ENCODE data around the gene JAK2. TPM values are rescaled to one million over a fixed set of nuclear protein-coding genes. Genes with fewer than 3 reads are reported as not detected.

JAK2 gene
- total RNA-seq, 1 experiment from 2014 or later, result 3.3 TPM

DNA sequence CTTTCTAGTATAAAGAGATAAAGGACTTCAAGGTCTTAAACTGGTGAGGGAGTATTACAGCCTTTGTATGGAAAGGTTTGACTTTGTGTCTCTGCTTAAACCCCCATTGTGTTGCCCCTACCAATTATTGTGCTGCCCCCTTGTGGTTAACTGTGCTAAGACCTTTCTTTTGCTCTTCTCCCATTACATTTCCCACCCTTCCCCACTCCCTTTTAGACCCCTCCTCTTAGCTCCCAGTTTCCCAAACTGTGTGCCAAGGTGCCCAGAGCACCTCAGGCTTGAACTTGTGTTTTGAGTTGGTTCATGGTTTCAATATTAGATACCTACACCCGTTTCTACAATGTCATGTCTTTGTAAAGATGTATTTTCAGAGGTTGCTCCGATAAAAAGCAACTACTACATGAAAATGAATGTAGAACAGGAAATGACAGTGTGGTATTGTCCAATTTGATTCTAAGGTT lies 2.9 kb downstream of the JAK2 start:
- H3K4me1 Mint-ChIP-seq, result peaks cover 16% of the 10 kb centered on the region
- H3K27ac Mint-ChIP-seq, result no peak overlapping the region
- H3K27me3 Mint-ChIP-seq (ENCODE audit: low read depth), result peaks cover 17% of the 10 kb centered on the region
- H3K36me3 Mint-ChIP-seq, result peaks cover 13% of the 10 kb centered on the region
- ChIA-PET CTCF (interaction anchor here (0.6 to 1.8 kb wide), 13 partner anchors 10 to 612 kb away, joined by 3 to 14 read pairs (median 3); no protein-coding TSS in a partner anchor), POLR2A (interaction anchor here (0.6 kb wide), 1 partner anchor 661 kb away, joined by 3 read pairs; no protein-coding TSS in a partner anchor)
- DNase-seq (ENCODE audit: low spot score) (peak; percentile 55), ATAC-seq (peak; percentile 11)
- TF ChIP-seq CTCF (IDR thresholded peaks at IDR 0.05), result peak; percentile 63
- no peak for TF ChIP-seq PRDM15 (CRISPR knock-in tag; IDR thresholded peaks at IDR 0.05)
- TF ChIP-seq ZNF219 (CRISPR knock-in tag; IDR thresholded peaks at IDR 0.05; ENCODE audit: borderline replicate concordance), result no peak
- TF ChIP-seq E2F5 (CRISPR knock-in tag; IDR thresholded peaks at IDR 0.05), result no peak
- TF ChIP-seq KAT7 (CRISPR knock-in tag; IDR thresholded peaks at IDR 0.05; ENCODE audit: borderline replicate concordance), result no peak
- TF ChIP-seq ZNF263 (CRISPR knock-in tag; IDR thresholded peaks at IDR 0.05; ENCODE audit: low read depth), result no peak
- no peak for TF ChIP-seq CREB1 (CRISPR knock-in tag; IDR thresholded peaks at IDR 0.05)
- no peak overlapping the region for H3K4me3 Mint-ChIP-seq
- H3K9me3 Mint-ChIP-seq, result peaks cover 13% of the 10 kb centered on the region

- no peak for TF ChIP-seq ATF1 (CRISPR knock-in tag; IDR thresholded peaks at IDR 0.05)
- TF ChIP-seq GTF2I (CRISPR knock-in tag; conservative IDR thresholded peaks at IDR 0.05), result no peak
- TF ChIP-seq, protein P1, sequence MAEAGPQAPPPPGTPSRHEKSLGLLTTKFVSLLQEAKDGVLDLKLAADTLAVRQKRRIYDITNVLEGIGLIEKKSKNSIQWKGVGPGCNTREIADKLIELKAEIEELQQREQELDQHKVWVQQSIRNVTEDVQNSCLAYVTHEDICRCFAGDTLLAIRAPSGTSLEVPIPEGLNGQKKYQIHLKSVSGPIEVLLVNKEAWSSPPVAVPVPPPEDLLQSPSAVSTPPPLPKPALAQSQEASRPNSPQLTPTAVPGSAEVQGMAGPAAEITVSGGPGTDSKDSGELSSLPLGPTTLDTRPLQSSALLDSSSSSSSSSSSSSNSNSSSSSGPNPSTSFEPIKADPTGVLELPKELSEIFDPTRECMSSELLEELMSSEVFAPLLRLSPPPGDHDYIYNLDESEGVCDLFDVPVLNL (CRISPR knock-in tag; IDR thresholded peaks at IDR 0.05; ENCODE audit: borderline replicate concordance, low read depth), result no peak
- no peak for TF ChIP-seq JUN (CRISPR knock-in tag; IDR thresholded peaks at IDR 0.05)
- no peak for TF ChIP-seq ELF4 (CRISPR knock-in tag; IDR thresholded peaks at IDR 0.05; ENCODE audit: low read depth)
- TF ChIP-seq, protein P2, sequence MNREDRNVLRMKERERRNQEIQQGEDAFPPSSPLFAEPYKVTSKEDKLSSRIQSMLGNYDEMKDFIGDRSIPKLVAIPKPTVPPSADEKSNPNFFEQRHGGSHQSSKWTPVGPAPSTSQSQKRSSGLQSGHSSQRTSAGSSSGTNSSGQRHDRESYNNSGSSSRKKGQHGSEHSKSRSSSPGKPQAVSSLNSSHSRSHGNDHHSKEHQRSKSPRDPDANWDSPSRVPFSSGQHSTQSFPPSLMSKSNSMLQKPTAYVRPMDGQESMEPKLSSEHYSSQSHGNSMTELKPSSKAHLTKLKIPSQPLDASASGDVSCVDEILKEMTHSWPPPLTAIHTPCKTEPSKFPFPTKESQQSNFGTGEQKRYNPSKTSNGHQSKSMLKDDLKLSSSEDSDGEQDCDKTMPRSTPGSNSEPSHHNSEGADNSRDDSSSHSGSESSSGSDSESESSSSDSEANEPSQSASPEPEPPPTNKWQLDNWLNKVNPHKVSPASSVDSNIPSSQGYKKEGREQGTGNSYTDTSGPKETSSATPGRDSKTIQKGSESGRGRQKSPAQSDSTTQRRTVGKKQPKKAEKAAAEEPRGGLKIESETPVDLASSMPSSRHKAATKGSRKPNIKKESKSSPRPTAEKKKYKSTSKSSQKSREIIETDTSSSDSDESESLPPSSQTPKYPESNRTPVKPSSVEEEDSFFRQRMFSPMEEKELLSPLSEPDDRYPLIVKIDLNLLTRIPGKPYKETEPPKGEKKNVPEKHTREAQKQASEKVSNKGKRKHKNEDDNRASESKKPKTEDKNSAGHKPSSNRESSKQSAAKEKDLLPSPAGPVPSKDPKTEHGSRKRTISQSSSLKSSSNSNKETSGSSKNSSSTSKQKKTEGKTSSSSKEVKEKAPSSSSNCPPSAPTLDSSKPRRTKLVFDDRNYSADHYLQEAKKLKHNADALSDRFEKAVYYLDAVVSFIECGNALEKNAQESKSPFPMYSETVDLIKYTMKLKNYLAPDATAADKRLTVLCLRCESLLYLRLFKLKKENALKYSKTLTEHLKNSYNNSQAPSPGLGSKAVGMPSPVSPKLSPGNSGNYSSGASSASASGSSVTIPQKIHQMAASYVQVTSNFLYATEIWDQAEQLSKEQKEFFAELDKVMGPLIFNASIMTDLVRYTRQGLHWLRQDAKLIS (CRISPR knock-in tag; IDR thresholded peaks at IDR 0.05; ENCODE audit: borderline replicate concordance), result no peak
- no peak for TF ChIP-seq IRF1 (CRISPR knock-in tag; IDR thresholded peaks at IDR 0.05)
- TF ChIP-seq JAZF1 (CRISPR knock-in tag; IDR thresholded peaks at IDR 0.05), result no peak
- no peak for TF ChIP-seq IRF2 (CRISPR knock-in tag; IDR thresholded peaks at IDR 0.05; ENCODE audit: borderline replicate concordance, low read depth)
- TF ChIP-seq RELA (CRISPR knock-in tag; IDR thresholded peaks at IDR 0.05; ENCODE audit: borderline replicate concordance), result no peak
- TF ChIP-seq ETV6 (CRISPR knock-in tag; IDR thresholded peaks at IDR 0.05), result no peak
- no peak for TF ChIP-seq PREB (CRISPR knock-in tag; IDR thresholded peaks at IDR 0.05; ENCODE audit: borderline replicate concordance)
- no peak for TF ChIP-seq MAX (CRISPR knock-in tag; IDR thresholded peaks at IDR 0.05)
- no peak for TF ChIP-seq FOXJ3 (CRISPR knock-in tag; IDR thresholded peaks at IDR 0.05; ENCODE audit: borderline replicate concordance)
- H3K36me3 Mint-ChIP-seq, result peaks cover 18% of the 10 kb centered on the region
Observed at GRCh38 chr9:4992872-4993271, 7.8 kb downstream of the JAK2 start.

More at GRCh38 chr9:4992872-4993271, 7.8 kb downstream of the JAK2 start:
- CTCF ChIA-PET, result no interaction called here
- Mint-ChIP-seq H3K4me1 (peaks cover 16% of the 10 kb centered on the region), H3K9me3 (peaks cover 22% of the 10 kb centered on the region), H3K4me3 (no peak overlapping the region), H3K27ac (no peak overlapping the region), H3K27me3 (ENCODE audit: low read depth) (peaks cover 2% of the 10 kb centered on the region; the same call in 1 of the 2 replicates)
- ATAC-seq (no peak), DNase-seq (ENCODE audit: low spot score) (no peak)
- POLR2A ChIA-PET, result no interaction called here
